Progenitor cell of endocrine pancreas (in vitro differentiated cells): ENCODE results near the gene PDZD2. TPM values are rescaled to one million over a fixed set of nuclear protein-coding genes. Genes with fewer than 3 reads are reported as not detected.

Experiments
- DNase-seq: peaks from one replicate; pipeline ENCODE4 v3.0.0; 2021; ENCODE audit warnings: low spot score; ENCODE audit not compliant: unreplicated experiment
- H3K27ac Mint-ChIP-seq: 2 replicates; pipeline ENCODE4 v1.8.0; 2021; ENCODE audit warnings: mild to moderate bottlenecking, moderate library complexity, mixed read lengths
- H3K27me3 Mint-ChIP-seq: 2 replicates; pipeline ENCODE4 v1.8.0; 2021; ENCODE audit warnings: mixed read lengths
- H3K36me3 Mint-ChIP-seq: 2 replicates; pipeline ENCODE4 v1.8.0; 2022; ENCODE audit warnings: mixed read lengths; ENCODE audit not compliant: insufficient read depth
- H3K4me1 Mint-ChIP-seq: 2 replicates; pipeline ENCODE4 v1.8.0; 2021; ENCODE audit warnings: low read depth, mixed read lengths
- H3K4me3 Mint-ChIP-seq: 2 replicates; pipeline ENCODE4 v1.8.0; 2021; ENCODE audit warnings: low read depth, mild to moderate bottlenecking, moderate library complexity, mixed read lengths
- H3K9me3 Mint-ChIP-seq: 2 replicates; pipeline ENCODE4 v1.8.0; 2021; ENCODE audit warnings: low read depth, mixed read lengths
- CTCF ChIP-seq: fragments of 200-600 bp; sonication (generic); IDR thresholded peaks from one replicate; pipeline ENCODE4 v1.5.0; 2021; ENCODE audit warnings: antibody characterized with exemption, mild to moderate bottlenecking; ENCODE audit not compliant: unreplicated experiment
- total RNA-seq: library from RNA; stranded (reverse); gene quantifications from 2 replicates; pipeline ENCODE4 v1.2.1, GENCODE V29; 2021

PDZD2 gene
- total RNA-seq, 1 donor from 2014 or later: 3.1 TPM

GRCh38 chr5:32090026-32090754, 451.3 kb downstream of the PDZD2 start:
- H3K4me3 Mint-ChIP-seq: no peak overlapping the region
- no peaks in the 10 kb centered on the region for H3K27me3 Mint-ChIP-seq
- DNase-seq: no peak
- H3K9me3 Mint-ChIP-seq: no peaks in the 10 kb centered on the region
- no peaks in the 10 kb centered on the region for H3K4me1 Mint-ChIP-seq
- peaks cover 2% of the 10 kb centered on the region for H3K36me3 Mint-ChIP-seq
- no peak for TF ChIP-seq CTCF
- H3K27ac Mint-ChIP-seq: no peak overlapping the region

GRCh38 chr5:32090755-32091128, 451.8 kb downstream of the PDZD2 start:
- H3K9me3 Mint-ChIP-seq: no peaks in the 10 kb centered on the region
- no peak overlapping the region for H3K27ac Mint-ChIP-seq
- peaks cover 2% of the 10 kb centered on the region for H3K36me3 Mint-ChIP-seq
- no peaks in the 10 kb centered on the region for H3K4me1 Mint-ChIP-seq
- H3K4me3 Mint-ChIP-seq: no peak overlapping the region
- DNase-seq: no peak
- no peaks in the 10 kb centered on the region for H3K27me3 Mint-ChIP-seq
- TF ChIP-seq CTCF: no peak

GRCh38 chr5:32092938-32093812, 454.2 kb downstream of the PDZD2 start:
- peak; percentile 78 for TF ChIP-seq CTCF
- no peaks in the 10 kb centered on the region for H3K27me3 Mint-ChIP-seq
- peaks cover 5% of the 10 kb centered on the region for H3K4me1 Mint-ChIP-seq
- DNase-seq: peak; percentile 52
- H3K9me3 Mint-ChIP-seq: no peaks in the 10 kb centered on the region
- H3K36me3 Mint-ChIP-seq: peaks cover 5% of the 10 kb centered on the region
- no peak overlapping the region for H3K4me3 Mint-ChIP-seq
- H3K27ac Mint-ChIP-seq: no peak overlapping the region

GRCh38 chr5:32094691-32095090, 455.8 kb downstream of the PDZD2 start:
- Mint-ChIP-seq H3K4me3 (no peak overlapping the region), H3K36me3 (peaks cover 6% of the 10 kb centered on the region), H3K27me3 (no peaks in the 10 kb centered on the region), H3K9me3 (no peaks in the 10 kb centered on the region), H3K4me1 (peaks cover 5% of the 10 kb centered on the region), H3K27ac (no peak overlapping the region)
- DNase-seq: no peak
- TF ChIP-seq CTCF: no peak

GRCh38 chr5:32095261-32095671, 456.3 kb downstream of the PDZD2 start:
- no peaks in the 10 kb centered on the region for H3K9me3 Mint-ChIP-seq
- DNase-seq: no peak
- H3K4me3 Mint-ChIP-seq: no peak overlapping the region
- no peak for TF ChIP-seq CTCF
- H3K36me3 Mint-ChIP-seq: peaks cover 9% of the 10 kb centered on the region
- no peak overlapping the region for H3K27ac Mint-ChIP-seq
- peaks cover 5% of the 10 kb centered on the region for H3K4me1 Mint-ChIP-seq
- H3K27me3 Mint-ChIP-seq: no peaks in the 10 kb centered on the region
